Brain microvascular endothelial cell (primary cell): ENCODE results near the gene NCAM2.

Experiments
- DNase-seq: peaks from one replicate; pipeline ENCODE4 v3.0.0-alpha.2; 2020
- H3K27ac ChIP-seq: fragments of 250-450 bp; sonication (Bioruptor Pico); 2 replicates; pipeline ENCODE4 v1.5.1; 2020; ENCODE audit warnings: mild to moderate bottlenecking, moderate library complexity
- H3K27me3 ChIP-seq: fragments of 250-450 bp; sonication (Bioruptor Pico); replicated peaks from 2 replicates; pipeline ENCODE4 v1.5.1; 2020; ENCODE audit warnings: mild to moderate bottlenecking
- H3K36me3 ChIP-seq: fragments of 250-450 bp; sonication (Bioruptor Pico); replicated peaks from 2 replicates; pipeline ENCODE4 v1.5.1; 2020; ENCODE audit warnings: mild to moderate bottlenecking
- H3K4me3 ChIP-seq: 2 replicates; pipeline ENCODE4 v1.5.1; 2011; ENCODE audit warnings: low read depth, mild to moderate bottlenecking, control low read depth, low read length, moderate library complexity
- in situ Hi-C: cut with HindIII; loops from 2 replicates; pipeline ENCODE4 v1.10.0; 2017; ENCODE audit warnings: low sequenced_read_pairs, low pct_ligation_motif_present
- TF ChIP-seq, protein P1 (sequence below): IDR thresholded peaks from 2 replicates; pipeline ENCODE4 v1.5.1; 2011; ENCODE audit warnings: low read depth, mild to moderate bottlenecking, moderate library complexity, low read length, control low read depth, inconsistent platforms; ENCODE audit errors: missing control alignments

Gene NCAM2

DNA sequence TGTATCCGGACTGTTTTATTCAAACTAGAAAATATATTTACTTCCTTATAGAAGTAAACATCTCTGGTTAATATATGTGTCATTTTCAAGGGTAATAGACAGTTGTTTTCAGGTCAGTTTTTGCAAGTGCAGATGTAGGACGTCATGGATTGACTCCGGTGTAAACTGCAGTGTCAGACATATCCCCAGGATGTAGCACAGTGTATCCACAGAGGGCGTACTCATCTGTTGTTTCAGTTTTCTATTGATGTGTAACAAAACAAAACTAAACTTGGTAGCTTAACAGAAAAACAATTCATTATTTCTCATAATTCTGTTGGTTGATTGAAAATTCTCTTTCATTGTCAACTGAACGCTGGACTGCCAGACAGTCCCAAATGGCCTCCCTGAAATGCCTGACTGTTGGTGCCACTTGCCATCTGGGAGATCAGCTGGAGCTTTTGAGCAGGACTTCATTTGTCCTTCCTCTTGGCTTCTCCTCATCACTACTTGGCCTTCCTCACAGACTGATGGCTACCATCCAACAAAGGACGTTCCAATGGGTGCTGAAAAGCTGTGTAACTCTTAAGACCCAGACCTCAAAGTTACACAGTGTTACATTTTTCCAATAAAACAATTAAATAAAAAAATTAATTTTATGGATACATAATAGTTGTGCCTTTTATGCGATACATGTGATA, 181.6 kb downstream of the NCAM2 start:
- Histone ChIP-seq H3K27ac (no peak overlapping the region), H3K36me3 (no peaks in the 10 kb centered on the region), H3K4me3 (no peak overlapping the region), H3K27me3 (no peaks in the 10 kb centered on the region)
- TF ChIP-seq, protein P1, sequence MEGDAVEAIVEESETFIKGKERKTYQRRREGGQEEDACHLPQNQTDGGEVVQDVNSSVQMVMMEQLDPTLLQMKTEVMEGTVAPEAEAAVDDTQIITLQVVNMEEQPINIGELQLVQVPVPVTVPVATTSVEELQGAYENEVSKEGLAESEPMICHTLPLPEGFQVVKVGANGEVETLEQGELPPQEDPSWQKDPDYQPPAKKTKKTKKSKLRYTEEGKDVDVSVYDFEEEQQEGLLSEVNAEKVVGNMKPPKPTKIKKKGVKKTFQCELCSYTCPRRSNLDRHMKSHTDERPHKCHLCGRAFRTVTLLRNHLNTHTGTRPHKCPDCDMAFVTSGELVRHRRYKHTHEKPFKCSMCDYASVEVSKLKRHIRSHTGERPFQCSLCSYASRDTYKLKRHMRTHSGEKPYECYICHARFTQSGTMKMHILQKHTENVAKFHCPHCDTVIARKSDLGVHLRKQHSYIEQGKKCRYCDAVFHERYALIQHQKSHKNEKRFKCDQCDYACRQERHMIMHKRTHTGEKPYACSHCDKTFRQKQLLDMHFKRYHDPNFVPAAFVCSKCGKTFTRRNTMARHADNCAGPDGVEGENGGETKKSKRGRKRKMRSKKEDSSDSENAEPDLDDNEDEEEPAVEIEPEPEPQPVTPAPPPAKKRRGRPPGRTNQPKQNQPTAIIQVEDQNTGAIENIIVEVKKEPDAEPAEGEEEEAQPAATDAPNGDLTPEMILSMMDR = no peak
- in situ Hi-C loops = no loop called here
- DNase-seq = no peak

DNA sequence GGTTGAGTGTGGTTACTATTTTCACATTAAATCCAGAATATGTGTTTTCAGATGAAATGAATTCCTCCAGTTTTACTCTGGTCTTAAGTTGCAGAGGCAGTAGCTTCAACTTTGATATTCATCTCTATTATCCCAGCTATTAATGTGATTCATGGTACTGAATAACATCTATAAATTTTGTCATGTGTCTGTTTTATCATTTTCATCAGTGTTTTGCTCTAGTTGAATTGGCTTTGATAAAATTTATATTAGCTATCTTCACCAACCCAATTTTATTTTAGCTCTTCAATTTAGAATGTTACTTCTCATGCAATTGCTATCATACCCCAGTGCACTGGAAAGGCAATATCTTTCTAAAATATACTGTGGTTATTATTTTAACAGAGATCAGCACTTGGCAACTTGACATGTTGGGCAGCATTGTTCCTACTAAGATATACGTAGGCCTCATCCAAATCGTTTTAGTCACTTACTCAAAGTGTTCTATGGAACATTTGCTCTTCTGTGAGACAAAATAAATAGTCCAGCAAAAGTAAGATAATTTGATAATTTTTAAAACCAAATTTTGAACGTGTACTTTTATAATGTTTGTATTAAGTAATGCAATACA, 184.3 kb downstream of the NCAM2 start:
- in situ Hi-C loops = no loop called here
- Histone ChIP-seq H3K27me3 (no peaks in the 10 kb centered on the region), H3K4me3 (no peak overlapping the region), H3K36me3 (no peaks in the 10 kb centered on the region), H3K27ac (no peak overlapping the region)
- no peak for DNase-seq
- TF ChIP-seq, protein P1 = no peak

DNA sequence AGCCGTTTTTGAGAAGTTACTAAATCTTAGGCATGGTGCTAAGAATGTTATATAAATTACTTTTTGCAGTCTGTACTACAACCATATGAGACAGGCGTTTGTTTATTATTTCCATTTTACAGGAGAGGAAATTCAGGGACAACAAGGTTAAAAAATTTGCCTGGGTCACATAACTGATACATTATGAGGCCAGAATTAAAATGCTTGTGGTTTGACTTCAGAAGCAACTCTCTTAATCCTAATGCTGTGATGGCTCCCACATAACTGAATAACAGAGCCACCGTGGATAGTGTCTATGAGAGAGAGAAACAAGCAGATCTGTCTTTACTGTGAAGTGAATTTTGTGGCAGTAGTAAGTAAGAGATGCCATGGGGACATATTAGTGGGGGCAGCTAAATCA, 184.9 kb downstream of the NCAM2 start:
- no peaks in the 10 kb centered on the region for H3K27me3 ChIP-seq
- DNase-seq = no peak
- in situ Hi-C loops = no loop called here
- H3K36me3 ChIP-seq = no peaks in the 10 kb centered on the region
- H3K27ac ChIP-seq = no peak overlapping the region
- TF ChIP-seq, protein P1 = no peak
- H3K4me3 ChIP-seq = no peak overlapping the region

DNA sequence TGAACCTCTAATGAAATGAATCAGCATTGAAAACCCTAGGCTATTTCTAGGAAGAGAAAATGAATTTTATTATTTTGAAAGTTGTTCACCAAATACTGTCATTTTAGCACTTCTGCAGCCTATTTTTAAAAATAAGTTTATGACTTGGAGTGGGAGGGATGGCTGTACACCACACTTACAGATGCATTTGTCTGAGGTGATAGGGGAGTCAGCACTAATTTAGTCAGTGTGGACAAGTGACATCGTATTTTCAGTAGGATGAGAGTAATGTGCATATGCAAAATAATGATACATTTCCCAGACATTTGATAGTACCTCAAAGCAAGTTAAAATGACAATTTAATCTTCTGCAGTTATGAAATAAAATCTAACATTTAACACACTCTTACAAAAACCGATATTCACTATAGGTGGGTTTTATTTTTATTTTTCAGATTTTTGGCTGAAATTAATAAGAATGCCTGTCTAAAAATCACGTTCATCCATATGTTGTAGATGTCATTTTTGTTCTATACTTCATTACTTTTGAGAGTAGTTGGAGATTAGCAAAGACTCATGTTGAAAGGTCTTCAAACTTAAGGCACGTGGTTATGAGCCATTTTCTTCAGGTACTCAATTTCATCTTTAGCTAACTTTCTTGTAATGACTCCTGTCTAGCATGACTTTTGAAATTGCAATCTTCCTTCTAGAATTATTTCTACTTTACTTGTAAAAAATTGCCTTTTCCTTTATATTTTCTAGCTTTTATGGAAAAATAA, 186.7 kb downstream of the NCAM2 start:
- no peak for DNase-seq
- no peaks in the 10 kb centered on the region for H3K27me3 ChIP-seq
- in situ Hi-C loops = no loop called here
- H3K36me3 ChIP-seq = no peaks in the 10 kb centered on the region
- no peak overlapping the region for H3K4me3 ChIP-seq
- TF ChIP-seq, protein P1 = no peak
- H3K27ac ChIP-seq = no peak overlapping the region

DNA sequence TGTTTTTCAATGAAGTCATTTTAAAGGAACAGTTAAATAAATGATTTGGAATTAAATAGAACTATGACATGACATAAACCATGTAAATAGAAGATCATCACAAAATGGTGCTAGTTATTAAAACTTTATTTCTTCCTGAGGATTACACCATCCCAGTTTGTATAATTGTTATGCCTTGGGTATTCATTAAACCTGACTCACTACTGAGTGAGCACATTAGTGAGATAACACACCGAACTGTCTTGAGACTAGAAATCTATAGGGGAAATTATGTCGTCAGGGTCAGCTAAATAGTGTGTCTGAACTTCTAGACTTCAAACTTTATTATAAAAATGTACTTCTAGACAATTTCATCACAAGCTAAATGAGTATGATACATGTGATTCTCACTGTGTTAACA, 189.4 kb downstream of the NCAM2 start:
- TF ChIP-seq, protein P1 = no peak
- no peak overlapping the region for H3K4me3 ChIP-seq
- no peak for DNase-seq

More for the DNA sequence above, 189.4 kb downstream of the NCAM2 start:
- H3K36me3 ChIP-seq = no peaks in the 10 kb centered on the region
- no peak overlapping the region for H3K27ac ChIP-seq
- no peaks in the 10 kb centered on the region for H3K27me3 ChIP-seq
- in situ Hi-C loops = no loop called here
